Activated T-cell treated with anti-CD3 and anti-CD28 coated beads for 1 hour (primary cell): Measurements from ENCODE around the gene ARL6IP4.
"Not testable (repeated sequence)": the region's sequence is repeated elsewhere in the genome, so short reads cannot be mapped to it uniquely, and the experiment has no call there.

Source experiments
- DNase-seq: peaks from one replicate; pipeline ENCODE4 v3.0.0-alpha.2; 2020; ENCODE audit warnings: low read depth

ARL6IP4 gene

DNA sequence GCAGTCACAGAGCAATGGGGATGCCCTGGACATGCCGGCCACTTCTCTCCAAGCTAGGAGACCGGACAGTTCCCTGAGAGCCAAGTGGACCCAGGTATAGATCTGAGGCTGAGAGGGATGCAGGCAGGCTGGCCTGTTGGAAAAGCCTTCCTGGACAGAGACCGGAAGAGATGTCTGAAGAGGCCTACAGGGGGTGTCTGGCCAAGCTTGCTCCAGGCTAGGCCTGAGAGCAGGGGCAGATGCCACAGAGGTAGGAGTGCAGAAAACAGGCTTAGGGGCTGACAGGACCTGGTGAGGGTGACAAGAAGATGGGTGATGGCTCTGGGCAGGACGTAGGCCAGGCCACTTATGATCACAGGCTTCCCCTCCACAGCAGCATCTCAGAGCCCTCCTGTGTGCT, 30.2 kb downstream of the ARL6IP4 start:
- no peak for DNase-seq

DNA sequence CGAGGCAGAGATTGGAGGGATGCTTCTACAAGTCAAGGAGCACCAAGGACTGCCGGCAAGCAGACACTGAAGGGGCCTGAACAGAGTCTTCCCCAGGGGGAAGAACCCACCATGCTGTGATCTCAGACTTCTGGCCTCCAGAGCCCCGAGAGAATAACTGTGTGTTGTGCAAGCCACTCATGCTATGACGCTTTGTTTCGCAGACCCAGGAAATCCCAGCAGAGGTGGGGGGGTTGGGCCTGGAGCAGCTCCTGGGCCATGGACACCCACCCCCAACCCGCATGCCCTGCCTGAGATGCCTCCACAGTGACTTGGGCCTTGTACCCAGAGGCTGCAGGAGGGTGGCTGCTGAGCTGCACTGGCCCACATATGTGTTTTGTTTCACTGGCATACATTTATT, 31.2 kb downstream of the ARL6IP4 start:
- DNase-seq, result no peak

DNA sequence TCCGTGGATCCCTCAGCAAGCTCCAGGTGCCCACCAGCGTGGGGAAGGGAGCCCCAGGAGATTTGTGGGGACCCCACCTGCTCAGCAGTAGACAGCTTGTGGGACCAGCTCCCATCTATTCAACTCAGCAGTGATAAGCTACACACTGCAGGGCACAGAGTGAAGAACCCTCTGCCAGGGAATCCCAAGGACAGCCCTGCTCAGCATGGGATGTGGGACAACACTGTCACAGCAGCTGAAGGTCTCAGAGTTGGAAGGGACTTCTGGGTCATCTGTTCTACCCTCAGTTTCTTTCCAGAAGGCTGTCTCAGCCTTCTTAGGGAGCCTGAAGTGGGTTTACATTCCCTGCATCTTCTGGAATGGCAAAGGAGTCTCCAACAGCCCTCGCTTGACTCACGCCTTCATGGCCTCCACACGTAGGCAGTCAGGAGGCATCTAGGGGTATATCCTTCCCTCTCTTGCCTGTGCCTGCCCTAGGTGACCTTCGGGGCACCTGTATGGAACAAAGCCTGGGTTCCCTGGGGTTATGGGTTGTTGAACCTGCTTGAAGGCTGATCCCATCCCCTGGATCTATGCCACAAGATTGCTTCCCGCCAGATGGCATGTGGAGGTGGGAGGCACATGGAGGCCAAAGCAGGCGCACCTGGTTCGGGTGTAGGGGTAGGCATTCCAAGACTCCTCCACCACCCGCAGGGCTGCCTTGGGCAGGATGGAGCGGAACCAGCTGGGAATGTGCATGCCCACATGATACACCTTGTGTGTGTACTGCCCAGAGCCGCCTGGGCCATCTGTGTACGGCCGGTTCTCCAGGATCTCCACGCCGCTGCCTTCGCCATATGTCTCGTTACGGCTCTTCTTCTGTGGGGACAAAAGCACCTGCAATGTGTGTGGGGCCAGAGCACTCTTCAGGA, 33.0 kb downstream of the ARL6IP4 start:
- DNase-seq, result no peak

DNA sequence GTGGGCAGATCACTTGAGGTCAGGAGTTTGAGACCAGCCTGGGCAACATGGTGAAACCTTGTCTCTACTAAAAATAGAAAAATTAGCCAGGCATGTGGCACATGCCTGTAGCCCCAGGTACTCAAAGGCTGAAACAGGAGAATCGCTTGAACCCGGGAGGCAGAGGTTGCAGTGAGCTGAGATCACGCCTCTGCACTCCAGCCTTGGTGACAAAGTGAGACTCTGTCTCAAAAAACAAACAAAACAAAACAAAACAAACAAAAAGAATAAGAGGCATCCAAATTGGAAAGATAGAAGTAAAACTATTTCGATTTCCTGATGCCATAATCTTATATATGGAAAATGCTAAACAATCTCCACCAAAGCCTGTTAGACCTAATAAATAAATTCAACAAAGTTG, 34.0 kb downstream of the ARL6IP4 start:
- DNase-seq, result not testable (repeated sequence)

GRCh38 chr12:123017753-123018152, 37.3 kb downstream of the ARL6IP4 start:
- no peak for DNase-seq

DNA sequence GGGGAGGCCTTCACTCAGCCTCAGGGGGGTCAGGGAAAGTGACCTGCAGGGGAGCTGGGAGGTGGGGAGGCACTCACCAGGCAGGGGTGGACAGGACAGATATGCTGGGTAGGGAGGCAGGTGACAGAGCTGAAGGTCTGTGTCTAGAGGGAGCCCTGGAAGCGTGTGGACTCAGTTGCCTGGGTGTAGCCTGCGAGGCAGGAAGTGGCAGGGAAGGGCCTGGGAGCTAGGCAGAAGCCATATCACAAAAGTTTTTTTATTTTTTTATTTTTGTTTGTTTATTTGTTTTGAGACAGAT, 39.3 kb downstream of the ARL6IP4 start:
- no peak for DNase-seq

GRCh38 chr12:123021688-123022604, 41.5 kb downstream of the ARL6IP4 start:
- no peak for DNase-seq

DNA sequence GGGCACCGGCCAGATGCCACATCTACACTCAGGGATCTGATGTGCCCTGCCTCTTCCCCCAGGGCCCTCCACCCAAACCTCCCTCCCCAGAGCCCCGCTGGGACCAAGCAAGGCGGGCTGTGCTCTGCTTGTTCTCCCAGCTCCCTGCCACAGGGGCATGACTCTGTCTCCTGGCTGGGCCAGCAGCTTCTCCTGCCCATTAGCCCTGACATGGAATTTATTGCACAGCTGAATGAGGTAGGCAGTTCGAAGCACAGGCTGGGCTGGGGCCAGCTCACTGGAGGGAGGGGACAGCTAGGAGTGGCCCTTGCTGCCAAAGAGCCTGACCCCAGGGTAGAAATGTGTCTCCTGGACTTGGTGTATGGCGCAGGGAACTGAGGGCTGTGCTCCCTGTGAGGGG, 42.4 kb downstream of the ARL6IP4 start:
- no peak for DNase-seq

GRCh38 chr12:123024819-123025391, 44.4 kb downstream of the ARL6IP4 start:
- no peak for DNase-seq

- DNase-seq, result no peak
These were observed 45.8 kb downstream of the ARL6IP4 start for GRCh38 chr12:123026094-123026853.

- DNase-seq, result no peak
These were observed 47.4 kb downstream of the ARL6IP4 start for GRCh38 chr12:123027726-123028445.

DNA sequence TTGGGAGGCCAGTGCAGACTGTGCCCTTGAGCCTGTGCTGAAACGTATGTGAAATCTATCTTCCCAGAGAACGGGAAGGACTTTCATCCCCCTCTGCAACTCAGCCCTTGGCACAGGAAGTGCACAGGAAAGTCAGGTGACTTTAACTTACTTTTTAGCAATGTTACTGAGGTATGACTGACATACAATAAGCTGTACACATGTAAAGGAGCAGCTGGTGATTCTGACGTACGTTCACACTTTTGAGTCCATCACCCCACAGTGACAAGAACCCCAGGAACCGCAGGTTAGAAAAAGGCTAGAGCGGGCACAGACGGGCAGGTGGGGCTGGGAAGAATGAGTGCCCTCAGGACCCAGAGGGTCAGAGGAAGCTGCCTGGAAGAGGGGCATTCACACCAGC, 48.0 kb downstream of the ARL6IP4 start:
- no peak for DNase-seq

DNA sequence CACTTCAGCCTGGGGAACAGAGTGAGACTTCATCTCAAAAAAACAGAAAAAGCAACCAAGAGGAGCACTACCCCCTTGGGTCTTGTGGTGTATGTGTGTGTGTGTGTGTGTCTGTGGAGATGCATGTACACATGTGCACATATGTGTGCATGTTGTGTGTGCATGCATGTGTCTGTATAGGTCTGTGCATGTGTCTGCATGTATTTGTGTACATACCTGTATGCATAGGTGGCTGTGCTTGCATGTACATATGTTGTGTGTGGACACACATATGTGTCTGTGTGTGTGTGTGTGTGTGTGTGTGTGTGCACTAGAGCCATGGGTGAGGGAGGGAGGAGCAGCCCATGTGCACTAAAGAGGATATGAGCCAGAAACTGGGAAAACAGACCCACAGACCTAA, 49.1 kb downstream of the ARL6IP4 start:
- DNase-seq, result no peak

GRCh38 chr12:123030686-123031085, 50.2 kb downstream of the ARL6IP4 start:
- no peak for DNase-seq

- DNase-seq, result no peak
These were observed 50.8 kb downstream of the ARL6IP4 start for GRCh38 chr12:123031171-123031845.
